Stomach (tissue), 9 donors: ENCODE results near the gene HYAL1. TPM values are rescaled to one million over a fixed set of nuclear protein-coding genes. Genes with fewer than 3 reads are reported as not detected.

Source experiments
- DNase-seq, 2 donors: peaks; one replicate each; pipeline versions ENCODE4 v3.0.0 to v3.0.0-alpha.2; 2013 to 2019
- H3K27ac ChIP-seq, 5 donors: fragments of 200-600 bp in 4 of 5; sonication (generic) in 4 of 5; one replicate each; pipeline ENCODE4 v1.5.1; 2013 to 2019; ENCODE audit warnings: mild to moderate bottlenecking in 1 of 5, moderate library complexity in 1 of 5
- H3K27me3 ChIP-seq, 3 donors: fragments of 200-600 bp; sonication (generic); one replicate each; pipeline ENCODE4 v1.5.1; 2017 to 2019; ENCODE audit warnings: mixed run types in 1 of 3
- H3K36me3 ChIP-seq, 4 donors: fragments of 200-600 bp; sonication (generic); 1 replicate in 3 of 4; 2 replicates in 1 of 4; pipeline ENCODE4 v1.5.1; 2016 to 2019
- H3K4me1 ChIP-seq, 4 donors: fragments of 200-600 bp; sonication (generic); one replicate each; pipeline ENCODE4 v1.5.1; 2016 to 2019
- H3K4me3 ChIP-seq, 4 donors: fragments of 200-600 bp; sonication (generic) in 3 of 4; one replicate each; pipeline ENCODE4 v1.5.1; 2016 to 2019; ENCODE audit warnings: mild to moderate bottlenecking in 1 of 4
- H3K9me3 ChIP-seq, 4 donors: fragments of 200-600 bp; sonication (generic); one replicate each; pipeline ENCODE4 v1.5.1; 2016 to 2019
- CTCF ChIP-seq, 7 experiments: fragments of 450-650 bp in 4 of 7; fragments of 200-600 bp in 3 of 7; sonication (generic) in 3 of 7; IDR thresholded peaks; one replicate each; pipeline ENCODE4 v1.5.1; 2016 to 2019; ENCODE audit warnings: antibody characterized with exemption in 7 of 7, control low read depth in 2 of 7, mild to moderate bottlenecking in 1 of 7
- EP300 ChIP-seq: sonication (generic); formaldehyde crosslinking; IDR thresholded peaks from one replicate; pipeline ENCODE4 v1.6.1; 2017; ENCODE audit warnings: antibody characterized with exemption
- POLR2A ChIP-seq, 4 donors: fragments of 450-650 bp; IDR thresholded peaks; one replicate each; pipeline ENCODE4 v1.6.1; 2016; ENCODE audit warnings: antibody characterized with exemption in 4 of 4, control low read depth in 2 of 4, mild to moderate bottlenecking in 1 of 4, moderate library complexity in 1 of 4
- POLR2AphosphoS5 ChIP-seq, 3 donors: sonication (generic); formaldehyde crosslinking; IDR thresholded peaks; one replicate each; pipeline ENCODE4 v1.6.1; 2016; ENCODE audit warnings: antibody characterized with exemption in 3 of 3
- WGBS, 5 donors: extraction: QIAGEN DNeasy Blood & Tissue Kit in 3 of 5; methylation state at CpG; one replicate each; pipeline versions ENCODE4 v1.1.5 to v1.1.7; 2013 to 2018; 5-methylcytosine and 5-hydroxymethylcytosine counted together
- intact Hi-C: fragments of 100-400 bp; cut with DNase I; formaldehyde crosslinking; loops from one replicate; pipeline ENCODE4 v1.15.1; 2023; ENCODE audit warnings: low total_unique reads
- polyA plus RNA-seq, 3 donors: library from polyadenylated mRNA; stranded (reverse); fragments of 200-250 nt; gene quantifications; one replicate each; pipeline ENCODE4 v1.2.3, GENCODE V29; 2013
- total RNA-seq, 5 donors: library from RNA; depleted of rRNA; stranded (reverse); fragments of >200 nt; gene quantifications; one replicate each; pipeline versions ENCODE4 v1.1.0 to v1.2.3, GENCODE V29; 2014 to 2016
- donor health status: healthy with polysubstance abuse.
- donor health status: Bipolar disorder and iron deficiency.
- donor health status: healthy.

The HYAL1 gene
- total and polyA plus RNA-seq, 8 donors, result 1.8 to 38.4 (median 6.3) TPM; not detected in 1

GRCh38 chr3:50275996-50276761, 27.2 kb downstream of the HYAL1 start:
- peaks cover 0 to 40% (median 26%) of the 10 kb centered on the region in 3 donors for H3K27me3 ChIP-seq
- no peak overlapping the region for H3K27ac ChIP-seq
- H3K4me1 ChIP-seq, result peaks cover 27 to 53% (median 44%) of the 10 kb centered on the region in 4 donors
- WGBS, 5 donors, result 50 to 70% (median 69%) methylated on average over 49 to 79 of the region's 79 CpGs
- H3K36me3 ChIP-seq, result peaks cover 8 to 52% (median 19%) of the 10 kb centered on the region in 4 donors
- H3K4me3 ChIP-seq, result no peak overlapping the region
- intact Hi-C loops, result loop anchor here (10.0 kb wide), 1 partner anchor 51 kb away; no protein-coding TSS in a partner anchor
- no peak for DNase-seq
- no peaks in the 10 kb centered on the region for H3K9me3 ChIP-seq
- no peak for TF ChIP-seq CTCF (IDR thresholded peaks at IDR 0.05)
- no peak for TF ChIP-seq POLR2AphosphoS5 (IDR thresholded peaks at IDR 0.05)
- TF ChIP-seq POLR2A (IDR thresholded peaks at IDR 0.05), result no peak
- TF ChIP-seq EP300, result no peak

GRCh38 chr3:50275141-50275995, 28.0 kb downstream of the HYAL1 start:
- TF ChIP-seq POLR2AphosphoS5 (IDR thresholded peaks at IDR 0.05) (no peak), CTCF (IDR thresholded peaks at IDR 0.05) (no peak)
- 53 to 73% (median 63%) methylated on average over 35 to 65 of the region's 65 CpGs for WGBS, 5 donors
- H3K9me3 ChIP-seq, result no peaks in the 10 kb centered on the region
- H3K36me3 ChIP-seq, result peaks cover 8 to 54% (median 19%) of the 10 kb centered on the region in 4 donors
- intact Hi-C loops, result loop anchor here (10.0 kb wide), 1 partner anchor 51 kb away; no protein-coding TSS in a partner anchor
- H3K4me3 ChIP-seq, result no peak overlapping the region
- H3K27ac ChIP-seq, result peak overlapping the region in 2 of 5 donors; percentile 28 to 54
- DNase-seq, result no peak
- peaks cover 35 to 61% (median 52%) of the 10 kb centered on the region in 4 donors for H3K4me1 ChIP-seq
- peaks cover 0 to 40% (median 26%) of the 10 kb centered on the region in 3 donors for H3K27me3 ChIP-seq

GRCh38 chr3:50274371-50275104, 28.8 kb downstream of the HYAL1 start:
- Histone ChIP-seq H3K4me1 (peaks cover 38 to 69% (median 60%) of the 10 kb centered on the region in 4 donors), H3K4me3 (no peak overlapping the region), H3K36me3 (peaks cover 8 to 54% (median 19%) of the 10 kb centered on the region in 4 donors), H3K27me3 (peaks cover 0 to 40% (median 26%) of the 10 kb centered on the region in 3 donors), H3K27ac (peak overlapping the region in 3 of 5 donors; percentile 17 to 54 (median 28)), H3K9me3 (no peaks in the 10 kb centered on the region)
- WGBS, 5 donors, result 40 to 48% (median 42%) methylated on average over 18 to 26 of the region's 26 CpGs
- intact Hi-C loops, result loop anchor here (5.0 to 10.0 kb wide), 2 partner anchors 50 to 82 kb away; partner anchors contain the start of gene GNAT1
- TF ChIP-seq POLR2A (IDR thresholded peaks at IDR 0.05) (no peak), POLR2AphosphoS5 (IDR thresholded peaks at IDR 0.05) (peak in 1 of 3 donors; percentile 34), CTCF (IDR thresholded peaks at IDR 0.05) (peak in 5 of 7 experiments; percentile 68 to 88 (median 74)), EP300 (no peak)
- peak; percentile 83 to 87 for DNase-seq
